GM21381 (cell line): ENCODE data around the gene PRSS21.

ENCODE experiments used
- ATAC-seq: cut with Tn5 transposase; IDR thresholded peaks from one replicate; pipeline ENCODE4 v1.9.1; 2021; ENCODE audit warnings: mild to moderate bottlenecking, moderate library complexity; ENCODE audit not compliant: unreplicated experiment

Gene PRSS21

DNA sequence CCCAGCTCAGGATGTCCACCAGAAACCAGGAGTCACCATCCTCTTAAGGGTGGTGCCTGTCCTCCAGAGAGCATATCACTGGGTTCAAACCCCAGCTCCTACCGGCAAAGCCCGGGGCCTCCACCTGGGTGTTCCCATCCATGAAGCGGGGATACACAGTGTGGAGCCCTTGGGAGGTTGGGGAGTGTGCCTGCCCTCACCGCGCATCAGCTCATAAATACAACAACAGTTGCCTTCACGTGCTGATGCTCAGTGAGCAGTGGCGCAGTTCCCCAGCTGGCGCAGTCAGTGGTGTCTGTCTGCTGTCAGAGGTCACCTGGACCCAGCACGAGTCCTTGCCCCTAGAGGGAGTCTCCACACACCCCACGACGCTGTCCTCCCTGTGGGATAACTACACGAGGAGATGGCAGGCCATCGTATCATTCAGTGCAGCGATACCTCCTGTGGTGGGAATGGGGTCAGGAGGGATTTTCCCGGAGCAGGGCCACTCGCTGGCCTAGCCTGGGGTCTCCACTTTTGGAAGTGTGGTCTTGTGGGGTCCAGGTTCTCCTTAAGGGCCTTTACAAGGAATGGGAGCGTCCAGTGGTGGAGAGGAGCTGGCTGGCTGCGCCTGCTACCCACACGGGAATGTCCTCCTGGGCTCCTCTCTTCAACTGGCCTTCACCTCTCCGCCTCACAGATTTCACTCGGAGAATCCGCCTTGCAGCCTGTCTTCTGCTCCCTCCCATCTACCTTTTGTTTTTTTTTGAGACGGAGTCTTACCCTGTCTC, 37.7 kb upstream of the PRSS21 start:
- no peak for ATAC-seq

DNA sequence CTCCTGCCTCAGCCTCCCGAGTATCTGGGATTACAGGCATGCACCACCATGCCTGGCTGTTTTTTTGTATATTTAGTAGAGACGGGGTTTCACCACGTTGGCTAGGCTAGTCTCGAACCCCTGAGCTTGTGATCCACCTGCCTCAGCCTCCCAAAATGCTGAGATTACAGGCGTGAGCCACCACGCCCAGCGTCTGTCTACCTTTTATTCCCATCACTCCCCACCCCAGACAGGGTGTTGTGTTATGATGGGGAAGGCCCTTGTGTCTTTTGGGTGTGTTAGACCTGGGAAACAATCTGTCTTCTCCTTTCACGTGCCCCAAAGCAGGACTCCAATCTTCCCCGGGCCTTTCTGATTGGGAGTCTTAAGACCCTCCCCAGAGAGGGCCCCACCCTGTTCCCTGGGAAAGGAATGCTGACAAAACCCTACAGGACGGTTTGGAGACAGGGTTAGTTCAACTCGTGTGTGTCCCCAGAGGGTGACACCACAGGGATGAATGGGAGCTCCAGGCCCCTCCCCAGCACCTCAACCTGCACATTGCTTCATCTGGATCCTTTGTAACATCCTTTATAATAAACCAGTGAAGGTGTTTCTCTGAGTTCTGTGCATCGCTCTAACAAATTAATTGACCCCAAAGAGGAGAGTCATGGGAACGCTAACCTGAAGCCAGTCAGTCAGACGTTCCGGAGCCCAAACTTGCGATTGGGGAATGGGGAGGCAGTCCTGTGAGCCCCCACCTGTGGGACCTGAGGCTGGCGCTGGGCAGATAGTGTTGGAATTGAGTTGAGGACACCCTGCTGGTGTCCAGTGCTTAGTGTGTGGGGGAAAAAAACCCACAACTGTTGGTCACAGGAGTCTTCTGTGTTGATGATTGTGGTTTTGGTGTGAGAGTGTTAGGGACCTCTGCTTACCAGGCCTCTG, 36.8 kb upstream of the PRSS21 start:
- ATAC-seq = no peak

DNA sequence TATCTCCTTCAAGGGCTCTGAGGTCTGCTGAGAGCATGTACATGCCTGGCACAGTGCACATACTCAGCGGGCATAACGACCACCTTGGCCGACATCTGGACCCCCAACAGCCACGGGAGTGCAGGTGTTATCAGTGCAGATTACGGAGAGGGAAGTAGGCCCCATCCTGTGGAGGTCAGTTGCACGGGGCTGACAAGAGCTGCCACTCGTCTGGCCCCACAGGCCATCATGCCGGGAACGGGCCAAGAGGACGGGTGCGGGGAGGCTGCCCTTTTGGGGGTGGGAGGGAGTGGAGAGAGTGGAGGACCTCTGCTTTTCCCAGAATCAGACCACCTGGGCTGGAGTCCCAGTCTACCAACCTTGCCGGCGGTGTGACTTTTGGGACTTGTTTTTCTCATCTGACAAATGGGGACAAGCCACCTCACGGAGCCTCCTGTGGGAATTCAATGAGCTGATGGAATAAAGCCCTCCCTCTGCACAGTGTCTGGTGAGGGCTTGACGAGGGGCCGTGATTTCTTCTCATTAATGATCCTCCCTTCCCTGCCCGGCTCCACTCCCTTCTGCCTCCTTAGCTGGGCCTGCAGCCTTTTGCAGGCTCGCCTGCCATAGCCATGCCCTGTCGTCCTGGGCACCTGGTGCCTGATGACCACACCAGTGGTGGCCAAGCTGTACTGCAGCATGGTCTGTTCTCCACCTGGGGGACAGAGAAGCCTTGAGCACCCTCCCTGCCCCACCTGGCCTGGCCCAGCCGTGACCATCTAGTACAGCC, 34.3 kb upstream of the PRSS21 start:
- no peak for ATAC-seq

DNA sequence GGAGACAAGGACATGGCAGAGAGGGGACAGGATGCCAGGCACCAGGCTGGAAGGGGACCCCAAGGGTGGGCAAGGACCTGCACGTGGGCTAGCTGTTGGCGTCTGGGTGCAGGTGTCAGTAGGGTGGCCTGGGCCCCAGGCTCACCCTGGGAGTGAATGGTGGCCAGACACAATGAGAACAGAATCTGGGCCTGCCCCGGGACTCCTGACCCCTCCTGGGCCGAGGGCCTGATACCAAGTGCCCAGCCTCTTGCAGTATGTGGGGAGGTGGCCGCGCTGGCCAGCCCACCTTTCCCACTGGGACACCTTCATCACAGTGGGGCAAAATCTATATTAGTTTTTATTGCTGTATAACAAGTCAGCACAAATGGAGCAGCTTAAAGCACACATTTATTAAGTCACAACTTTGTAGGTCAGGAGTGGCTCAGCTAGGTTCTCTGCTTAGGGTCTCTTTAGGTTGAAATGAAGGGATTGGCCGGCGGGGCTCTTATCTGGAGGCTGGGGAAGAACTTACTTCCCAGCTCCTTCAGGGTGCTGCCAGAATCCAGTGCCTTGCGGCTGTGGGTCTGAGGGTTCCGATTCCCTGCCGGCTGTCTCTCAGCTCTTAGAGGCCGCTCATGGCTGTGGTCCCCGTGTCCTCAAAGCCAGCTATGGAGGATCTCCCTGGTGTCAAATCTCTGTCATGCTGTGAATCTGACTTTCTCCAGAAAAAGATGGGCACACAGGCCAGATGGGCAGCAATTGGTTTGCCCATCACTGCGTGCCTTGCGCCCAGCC, 33.3 kb upstream of the PRSS21 start:
- ATAC-seq = no peak

DNA sequence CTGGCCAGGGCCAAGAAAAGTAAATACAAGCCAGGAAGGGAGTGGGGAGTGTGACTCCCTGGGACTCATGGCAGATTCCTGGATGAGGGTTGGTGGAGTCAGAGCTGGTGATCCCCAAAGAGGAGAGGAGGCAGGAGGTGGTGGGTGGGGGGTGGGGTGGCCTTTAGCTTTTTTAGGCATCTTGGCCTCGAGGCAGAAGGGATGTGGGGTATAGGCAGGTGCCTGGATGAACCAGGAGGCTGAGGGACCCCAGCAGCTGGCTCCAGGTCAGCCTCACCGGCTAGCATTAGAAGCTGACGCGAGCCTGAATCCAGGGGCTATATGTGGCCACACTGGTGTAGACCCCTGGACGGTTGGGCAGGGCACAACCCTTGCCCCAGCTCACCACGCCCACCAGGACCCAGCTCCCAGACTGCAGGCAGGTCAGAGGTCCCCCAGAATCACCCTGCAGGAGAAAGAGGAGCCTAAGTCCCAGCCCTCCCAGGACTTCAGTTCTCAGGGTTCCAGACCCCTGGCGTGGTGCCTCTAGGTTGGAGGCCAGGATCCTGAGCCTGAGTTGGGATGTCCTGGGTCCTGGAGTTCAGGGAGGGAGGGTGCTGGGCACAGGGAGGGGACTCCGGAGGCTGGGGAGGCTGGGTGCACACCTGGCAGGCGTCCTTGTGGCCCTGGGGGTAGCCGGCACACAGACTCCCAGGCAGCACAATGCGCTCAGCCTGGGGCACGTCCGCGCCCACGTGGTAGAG, 32.5 kb upstream of the PRSS21 start:
- no peak for ATAC-seq

DNA sequence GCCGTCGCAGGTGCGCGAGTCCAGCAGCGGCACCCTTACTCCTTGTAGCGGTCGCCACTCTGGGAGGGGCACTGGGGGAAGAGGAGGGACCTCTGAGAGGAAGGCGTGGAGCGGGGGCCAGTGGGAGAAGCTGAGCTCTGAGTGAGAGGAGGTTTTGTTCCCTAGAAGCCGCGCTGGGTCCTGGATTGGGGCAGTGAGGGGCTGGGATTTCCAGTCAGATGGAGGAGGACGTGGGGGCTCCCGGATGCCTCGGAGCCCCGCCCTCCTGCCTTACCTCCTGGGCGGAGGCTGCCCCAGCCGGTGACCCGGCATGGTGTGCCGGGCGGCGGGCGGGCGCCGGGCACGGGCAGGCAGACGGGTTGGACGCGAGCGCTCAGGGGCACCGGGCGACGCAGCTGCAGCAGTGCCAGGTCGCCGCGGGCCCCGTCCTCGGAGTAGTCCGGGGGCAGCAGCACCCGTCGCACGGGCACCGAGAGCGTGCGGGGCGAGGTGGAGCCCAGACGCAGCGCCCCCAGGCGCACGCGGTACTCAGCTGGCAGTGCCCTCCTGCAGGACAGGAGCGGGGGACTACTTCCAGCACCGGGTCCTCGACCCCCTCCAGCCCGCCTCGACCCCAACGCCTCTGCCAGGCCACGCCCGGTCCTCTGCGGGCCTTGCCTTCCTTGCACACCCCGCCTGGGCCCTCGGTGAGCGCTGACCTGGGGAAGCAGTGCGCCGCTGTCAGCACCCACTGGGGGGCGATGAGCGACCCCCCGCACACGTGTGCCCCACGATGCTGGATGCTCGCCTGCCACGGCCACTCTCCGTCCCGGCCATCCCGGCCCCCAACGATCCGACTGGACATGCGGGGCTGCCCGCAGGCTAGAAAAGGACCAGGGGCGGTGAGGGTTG, 31.7 kb upstream of the PRSS21 start:
- no peak for ATAC-seq

DNA sequence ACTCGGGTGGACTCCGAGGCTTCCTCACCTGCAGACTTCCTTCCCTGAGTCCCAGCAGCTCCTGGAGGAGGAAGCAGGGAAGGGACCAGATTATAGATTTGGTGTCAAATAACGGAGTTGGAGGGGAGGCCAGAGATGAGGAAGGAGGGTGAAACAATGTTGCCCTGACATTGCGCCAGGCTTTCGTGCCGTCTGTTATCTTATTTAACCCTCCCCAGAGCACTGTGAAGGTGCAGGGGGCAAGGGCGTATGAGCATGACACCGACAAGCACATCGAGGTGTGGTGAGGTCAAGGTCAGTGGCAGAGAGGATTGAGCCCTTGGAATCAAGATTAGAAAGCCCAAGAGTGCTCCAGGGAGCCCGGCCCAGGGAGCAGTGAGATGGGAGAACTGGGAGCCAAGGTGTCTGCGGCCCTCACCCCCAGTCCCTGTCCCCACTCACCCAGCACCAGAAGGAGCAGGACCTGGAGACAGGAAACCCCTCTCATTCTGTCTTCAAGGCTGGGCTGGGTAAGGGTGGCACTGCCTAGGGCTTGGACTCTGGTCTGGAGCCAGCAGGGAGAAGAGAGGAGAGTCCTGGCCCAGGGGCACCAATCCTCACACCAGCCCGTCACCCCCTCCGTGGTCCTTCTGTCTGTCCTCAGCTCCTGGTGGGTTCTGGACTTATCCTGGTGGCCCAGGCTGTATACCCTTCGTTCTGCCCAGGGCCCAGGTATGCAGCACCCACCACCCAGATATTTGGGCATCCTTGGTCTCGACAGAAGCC, 30.8 kb upstream of the PRSS21 start:
- no peak for ATAC-seq

DNA sequence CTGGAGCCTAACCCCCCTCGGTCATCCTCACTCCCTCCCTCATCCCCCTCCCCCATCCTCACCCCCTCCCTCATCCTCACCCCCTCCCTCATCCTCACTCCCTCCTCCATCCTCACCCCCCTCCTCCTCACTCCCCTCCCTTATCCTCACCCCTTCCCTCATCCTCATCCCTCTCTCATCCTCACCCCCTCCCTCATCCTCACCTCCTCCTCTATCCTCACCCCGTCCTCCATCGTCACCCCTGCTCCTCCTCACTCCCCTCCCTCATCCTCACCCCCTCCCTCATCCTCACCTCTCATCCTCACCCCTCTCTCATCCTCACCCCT, 30.2 kb upstream of the PRSS21 start:
- ATAC-seq = no peak

DNA sequence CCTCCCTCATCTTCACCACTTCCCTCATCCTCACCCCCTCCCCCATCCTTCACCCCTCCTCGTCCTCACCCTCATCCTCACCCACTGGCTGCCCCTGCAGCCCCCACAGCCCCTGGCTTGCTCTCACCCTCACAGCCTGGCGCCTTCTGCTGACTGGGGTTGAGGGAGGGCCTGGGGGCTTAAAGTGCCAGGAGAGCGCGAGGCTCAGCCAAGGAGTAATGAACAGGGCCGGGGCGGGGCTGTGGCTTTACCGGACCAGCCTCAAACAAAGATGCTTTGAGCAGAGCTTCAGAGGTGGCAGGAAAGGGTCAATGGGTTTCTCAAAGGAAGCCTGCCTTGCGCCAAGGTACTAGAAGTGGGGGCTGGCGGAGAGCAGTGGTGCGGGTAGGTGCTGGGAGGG, 29.6 kb upstream of the PRSS21 start, which contains the start of gene PRSS33:
Gene PRSS33, minus strand, starts transcription at position 155 of the 400 bp plus-strand sequence. CDS start 1,013 bp downstream, outside the sequence.
- no peak for ATAC-seq

DNA sequence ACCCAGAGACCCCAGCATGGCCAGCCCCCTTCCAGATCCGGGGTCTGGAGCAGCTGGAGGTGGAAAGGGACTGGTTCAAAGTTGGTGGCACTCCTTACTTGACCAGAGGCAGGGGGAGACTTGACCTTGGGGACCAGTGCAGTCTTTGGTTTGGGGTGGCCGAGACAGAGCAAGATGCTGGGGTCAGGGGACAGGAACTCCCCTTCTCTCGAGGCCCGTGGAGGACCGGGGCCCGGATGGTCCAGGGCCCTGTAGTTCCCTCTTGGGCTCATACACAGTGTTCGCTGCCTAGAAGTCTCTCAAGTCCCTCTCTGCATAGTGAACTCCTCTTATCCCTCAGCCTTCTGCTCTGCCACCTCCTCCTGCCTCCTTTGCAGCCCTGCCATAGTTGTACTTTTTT, 29.1 kb upstream of the PRSS21 start:
- ATAC-seq = no peak

DNA sequence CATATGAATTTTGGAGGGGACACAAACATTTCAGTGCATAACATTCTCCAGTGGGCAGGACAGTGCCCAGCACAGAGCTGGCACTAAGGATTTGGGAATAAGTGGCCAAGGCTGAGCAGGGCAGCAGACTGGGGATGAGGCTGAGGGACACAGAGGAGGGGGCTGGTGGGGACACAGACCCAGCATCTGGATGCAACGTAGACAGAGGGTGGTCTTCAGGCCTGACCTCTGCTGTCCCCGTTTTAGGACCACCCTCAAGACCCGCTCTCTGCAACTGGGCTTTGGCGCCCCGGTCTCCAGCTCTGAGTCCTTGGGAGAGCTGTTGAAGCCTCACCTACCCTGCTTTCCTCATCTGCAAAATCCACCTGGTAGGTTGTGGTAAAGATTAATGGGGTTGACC, 26.4 kb upstream of the PRSS21 start:
- ATAC-seq = no peak

DNA sequence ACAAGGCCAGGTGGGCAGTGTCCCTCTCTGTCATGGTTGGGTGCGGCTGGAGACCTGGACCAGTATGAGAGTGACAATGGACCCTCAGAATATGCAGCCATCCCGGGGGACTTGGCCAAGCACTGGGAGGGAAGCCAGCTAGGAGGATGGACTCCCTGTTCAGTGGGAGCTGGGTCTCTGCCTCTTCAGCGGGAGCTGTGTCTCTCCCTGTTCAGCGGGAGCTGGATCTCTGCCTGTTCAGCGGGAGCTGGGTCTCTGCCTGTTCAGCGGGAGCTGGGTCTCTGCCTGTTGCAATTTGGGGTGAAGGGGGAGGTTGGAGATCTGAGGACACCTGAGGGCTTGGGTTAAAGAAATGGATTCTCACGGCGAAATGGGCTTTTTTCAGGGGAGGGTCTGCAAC, 25.9 kb upstream of the PRSS21 start:
- ATAC-seq = no peak

DNA sequence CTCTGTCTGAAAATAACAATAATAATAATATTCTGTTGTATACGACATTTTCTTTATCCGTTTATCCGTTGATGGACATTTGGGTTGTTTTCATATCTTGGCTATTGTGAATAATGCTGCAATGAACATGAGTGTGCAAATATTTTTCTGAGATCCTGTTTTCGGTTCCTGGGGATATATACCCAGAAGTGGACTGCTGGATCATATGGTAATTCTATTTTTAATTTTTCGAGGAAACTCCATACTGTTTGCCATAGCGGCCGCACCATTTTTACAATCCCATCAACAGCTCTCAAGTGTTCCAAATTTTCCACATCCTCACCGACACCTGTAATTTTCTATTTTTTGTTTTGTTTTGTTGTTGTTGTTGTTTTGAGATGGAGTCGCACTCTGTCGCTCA, 24.1 kb upstream of the PRSS21 start:
- ATAC-seq = no peak

DNA sequence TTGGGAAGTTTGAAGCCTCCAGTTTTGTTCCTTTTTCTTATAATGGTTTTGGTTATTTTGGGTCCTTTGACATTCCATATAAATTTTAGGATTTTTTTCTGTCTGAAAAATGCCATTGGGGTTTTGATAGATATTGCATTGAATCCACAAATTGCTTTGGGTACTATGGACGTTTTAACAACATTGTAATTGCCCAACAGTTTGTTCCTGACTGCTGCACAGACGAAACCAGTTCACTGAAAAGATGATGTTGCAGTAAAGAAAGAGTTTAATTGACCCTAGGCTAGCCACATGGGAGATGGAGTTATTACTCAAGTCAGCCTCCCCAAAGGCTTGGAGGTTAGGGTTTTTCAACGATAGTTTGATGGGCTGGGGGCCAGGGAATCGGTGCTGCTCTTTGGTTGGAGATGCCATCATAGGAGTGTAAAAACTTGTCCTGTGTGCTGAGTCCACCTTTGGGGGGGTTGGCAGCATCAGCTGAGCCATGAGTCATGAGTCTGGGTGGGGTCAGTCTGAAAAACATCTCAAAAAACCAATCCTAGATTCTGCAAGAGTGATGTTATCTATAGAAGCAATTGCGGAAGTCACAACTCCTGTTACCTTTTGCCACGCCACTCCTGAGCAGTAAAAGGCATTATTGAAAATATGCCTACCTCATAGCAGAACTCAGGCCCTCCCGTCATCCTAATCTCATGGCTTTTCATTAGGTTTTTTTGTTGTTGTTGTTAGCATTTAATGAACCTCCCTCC, 21.5 kb upstream of the PRSS21 start:
- ATAC-seq = no peak

DNA sequence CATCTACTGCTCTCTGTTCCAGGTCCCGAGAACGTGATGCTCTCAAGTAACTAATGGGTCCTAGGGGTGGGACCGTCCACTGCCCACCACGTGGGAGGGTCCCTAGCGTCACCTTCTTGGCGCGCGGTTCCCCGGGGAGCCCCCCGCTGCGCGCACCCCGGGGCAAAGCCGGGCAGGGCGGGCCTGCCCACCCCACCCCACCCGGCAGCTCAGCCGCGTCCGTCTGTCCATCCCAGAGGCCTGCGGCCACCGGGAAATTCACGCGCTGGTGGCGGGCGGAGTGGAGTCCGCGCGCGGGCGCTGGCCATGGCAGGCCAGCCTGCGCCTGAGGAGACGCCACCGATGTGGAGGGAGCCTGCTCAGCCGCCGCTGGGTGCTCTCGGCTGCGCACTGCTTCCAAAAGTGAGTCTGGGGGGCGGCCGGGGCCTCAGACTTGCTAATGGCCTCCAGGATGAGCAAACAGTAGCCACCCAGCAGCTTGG, 18.3 kb upstream of the PRSS21 start:
- ATAC-seq = no peak

DNA sequence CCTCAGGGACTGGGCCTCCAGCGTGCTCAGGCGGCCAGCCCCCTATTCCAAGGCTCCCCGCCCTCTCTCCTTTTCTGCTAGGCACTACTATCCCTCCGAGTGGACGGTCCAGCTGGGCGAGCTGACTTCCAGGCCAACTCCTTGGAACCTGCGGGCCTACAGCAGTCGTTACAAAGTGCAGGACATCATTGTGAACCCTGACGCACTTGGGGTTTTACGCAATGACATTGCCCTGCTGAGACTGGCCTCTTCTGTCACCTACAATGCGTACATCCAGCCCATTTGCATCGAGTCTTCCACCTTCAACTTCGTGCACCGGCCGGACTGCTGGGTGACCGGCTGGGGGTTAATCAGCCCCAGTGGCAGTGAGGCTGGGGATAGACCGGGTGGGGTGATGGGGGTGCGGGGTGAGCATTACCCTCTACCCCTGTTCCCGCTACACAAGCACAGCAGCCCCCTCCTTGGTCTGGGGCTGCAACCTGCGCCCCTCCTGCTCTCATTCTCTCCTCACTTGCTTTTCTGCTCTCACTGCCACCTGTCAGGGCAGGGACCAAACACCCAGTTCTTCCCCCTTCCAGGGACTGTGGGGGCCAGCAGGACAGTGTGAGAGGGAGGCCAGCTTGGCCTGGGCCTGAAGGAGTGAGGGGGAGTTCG, 17.7 kb upstream of the PRSS21 start:
- ATAC-seq = no peak

DNA sequence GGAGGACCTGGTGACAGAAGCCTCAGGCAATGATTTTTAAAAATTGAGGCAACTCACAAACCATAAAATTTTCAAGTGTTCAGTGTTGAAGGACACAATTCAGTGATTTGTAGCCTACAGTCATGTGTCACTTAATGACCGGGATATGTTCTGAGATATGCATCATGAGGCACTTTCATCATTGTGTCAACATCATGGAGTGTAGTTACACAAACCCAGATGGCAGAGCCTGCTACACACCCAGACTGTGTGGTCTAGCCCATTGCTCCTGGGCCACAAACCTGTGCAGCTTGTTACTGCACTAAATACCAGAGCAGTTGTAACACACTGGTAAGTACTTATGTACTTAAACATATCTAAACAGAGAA, 17.2 kb upstream of the PRSS21 start:
- no peak for ATAC-seq
